Tibial nerve (tissue), 4 donors: ENCODE data around the gene SMIM12.

ENCODE experiments used
- CTCF ChIP-seq, 5 experiments: fragments of 200-600 bp in 3 of 5; fragments of 450-650 bp in 2 of 5; sonication (generic) in 3 of 5; IDR thresholded peaks; one replicate each; pipeline ENCODE4 v1.5.1; 2016 to 2019; ENCODE audit warnings: antibody characterized with exemption in 5 of 5, mild to moderate bottlenecking in 3 of 5, moderate library complexity in 2 of 5
- EP300 ChIP-seq, 2 donors: sonication (generic); formaldehyde crosslinking; IDR thresholded peaks; one replicate each; pipeline ENCODE4 v1.6.1; 2017; ENCODE audit warnings: antibody characterized with exemption in 2 of 2, mild to moderate bottlenecking in 1 of 2
- POLR2A ChIP-seq, 2 donors: fragments of 450-650 bp; IDR thresholded peaks; one replicate each; pipeline ENCODE4 v1.6.1; 2017; ENCODE audit warnings: antibody characterized with exemption in 2 of 2, mild to moderate bottlenecking in 2 of 2, moderate library complexity in 2 of 2

DNA sequence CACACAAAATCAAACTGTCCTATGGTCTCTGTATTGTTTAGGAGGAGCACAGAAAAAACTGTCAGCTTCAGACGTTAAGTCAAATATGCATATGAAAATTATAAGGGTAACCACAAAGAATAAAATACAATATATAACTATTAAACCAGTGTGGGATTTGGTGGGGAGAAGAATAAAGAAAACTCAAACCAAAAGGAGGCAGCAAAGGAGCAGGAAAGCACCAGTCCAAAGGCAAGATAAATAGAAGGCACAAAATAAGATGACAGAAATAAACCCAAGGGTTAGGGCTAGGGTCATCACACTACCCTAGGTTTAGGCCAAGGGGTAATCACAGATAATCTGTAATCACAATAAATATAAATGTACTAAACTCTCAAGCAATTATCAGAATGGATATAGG, 37.1 kb upstream of the SMIM12 start:
- TF ChIP-seq CTCF (IDR thresholded peaks at IDR 0.05) (no peak), EP300 (IDR thresholded peaks at IDR 0.05) (no peak), POLR2A (IDR thresholded peaks at IDR 0.05) (no peak)
